Right lobe of liver (tissue), 6 donors: ENCODE measurements around the gene KCNT1. TPM values are rescaled to one million over a fixed set of nuclear protein-coding genes. Genes with fewer than 3 reads are reported as not detected.

Experiments
- ATAC-seq, 4 donors: fragments of 200-7000 bp; cut with Tn5 transposase; one replicate each; pipeline ENCODE4 v1.9.1; 2020; ENCODE audit warnings: mild to moderate bottlenecking in 4 of 4, moderate library complexity in 4 of 4
- DNase-seq, 3 donors: peaks; one replicate each; pipeline ENCODE4 v3.0.0-alpha.2; 2020
- H3K27ac ChIP-seq, 3 donors: fragments of 200-600 bp; one replicate each; pipeline ENCODE4 v1.8.0; 2022
- H3K27me3 ChIP-seq, 2 donors: fragments of 200-600 bp; one replicate each; pipeline ENCODE4 v1.8.0; 2022
- H3K36me3 ChIP-seq, 4 donors: fragments of 200-600 bp; sonication (generic) in 1 of 4; one replicate each; pipeline versions ENCODE4 v1.5.1 to v1.8.0; 2017 to 2022; ENCODE audit warnings: control low read depth in 1 of 4
- H3K4me1 ChIP-seq, 4 donors: fragments of 200-600 bp; sonication (generic) in 1 of 4; one replicate each; pipeline versions ENCODE4 v1.5.1 to v1.8.0; 2017 to 2022; ENCODE audit warnings: control low read depth in 1 of 4
- H3K4me3 ChIP-seq, 3 donors: fragments of 200-600 bp; one replicate each; pipeline ENCODE4 v1.8.0; 2022
- H3K9me3 ChIP-seq, 4 donors: fragments of 200-600 bp; sonication (generic) in 1 of 4; one replicate each; pipeline versions ENCODE4 v1.5.1 to v1.8.0; 2017 to 2022; ENCODE audit warnings: control low read depth in 1 of 4
- POLR2A ChIP-seq: fragments of 450-650 bp; IDR thresholded peaks from one replicate; pipeline ENCODE4 v1.6.1; 2017; ENCODE audit warnings: antibody characterized with exemption, mild to moderate bottlenecking
- WGBS: methylation state at CpG from one replicate; pipeline ENCODE4 v1.1.6; 2018; ENCODE audit warnings: low coverage, low lambda C conversion rate; ENCODE audit not compliant: insufficient coverage; ENCODE audit errors: missing lambda C conversion rate; 5-methylcytosine and 5-hydroxymethylcytosine counted together
- intact Hi-C, 2 donors: fragments of 100-400 bp; cut with DNase I; formaldehyde crosslinking; loops; one replicate each; pipeline versions ENCODE4 v1.11.2 to v1.14.1; 2022
- total RNA-seq, 6 experiments: library from RNA; depleted of rRNA in 2 of 6; stranded (reverse); fragments of >200 nt in 2 of 6; fragmentation: NEBNext Ultra II Directional in 3 of 6; extraction: Animal tissue kit (Norgen Biotek cat#: 25700) in 3 of 6; gene quantifications; one replicate each; pipeline versions ENCODE4 v1.1.0 to v1.2.4, GENCODE V29; 2016 to 2023
- TF ChIP-seq, protein P1 (sequence below), 4 donors: fragments of 200-600 bp in 3 of 4; fragments of 450-650 bp in 1 of 4; IDR thresholded peaks; one replicate each; pipeline versions ENCODE4 v1.5.1 to v1.8.0; 2016 to 2022; ENCODE audit warnings: antibody characterized with exemption in 4 of 4, mild to moderate bottlenecking in 2 of 4
- donor health status: DM: no; HTN: yes; CAD: no.
- donor health status: DM: no; HTN: no; CAD: no.
- donor health status: DM: no; HTN: no; CAD: no.
- donor health status: DM: no; HTN: yes; CAD: no.
- donor health status: DM: no; HTN: yes; CAD: no.

Gene KCNT1
- total RNA-seq, 6 experiments from 2014 or later = not detected

DNA sequence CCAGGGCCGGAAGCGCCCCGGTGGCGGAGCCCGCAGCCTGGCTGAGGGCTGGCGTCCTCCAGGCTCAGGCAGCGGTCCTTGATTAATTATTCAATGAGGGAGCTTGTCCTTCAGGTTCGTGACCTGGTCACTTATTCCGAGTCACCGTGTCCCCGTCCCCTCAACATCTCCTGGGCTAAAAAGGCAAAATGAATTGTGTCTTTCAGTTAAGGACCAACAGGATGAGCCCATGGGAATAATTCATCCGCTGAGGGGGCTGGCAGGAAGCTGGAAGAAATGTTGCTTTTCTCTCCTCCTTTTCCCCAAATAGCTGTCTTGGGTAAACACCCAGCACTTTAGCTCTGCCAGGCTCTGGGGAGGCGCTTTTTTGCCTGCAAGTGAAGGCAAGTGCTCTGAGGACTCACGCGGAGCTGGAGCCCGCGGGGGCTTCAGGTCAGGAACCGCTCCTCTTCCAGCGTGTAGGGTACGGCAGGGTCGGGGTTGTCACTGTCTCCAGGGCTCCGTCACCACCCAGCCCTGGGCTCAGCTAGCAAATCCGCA, 13.1 kb downstream of the KCNT1 start:
- H3K27ac ChIP-seq = no peak overlapping the region
- no peak for TF ChIP-seq POLR2A
- TF ChIP-seq, protein P1, sequence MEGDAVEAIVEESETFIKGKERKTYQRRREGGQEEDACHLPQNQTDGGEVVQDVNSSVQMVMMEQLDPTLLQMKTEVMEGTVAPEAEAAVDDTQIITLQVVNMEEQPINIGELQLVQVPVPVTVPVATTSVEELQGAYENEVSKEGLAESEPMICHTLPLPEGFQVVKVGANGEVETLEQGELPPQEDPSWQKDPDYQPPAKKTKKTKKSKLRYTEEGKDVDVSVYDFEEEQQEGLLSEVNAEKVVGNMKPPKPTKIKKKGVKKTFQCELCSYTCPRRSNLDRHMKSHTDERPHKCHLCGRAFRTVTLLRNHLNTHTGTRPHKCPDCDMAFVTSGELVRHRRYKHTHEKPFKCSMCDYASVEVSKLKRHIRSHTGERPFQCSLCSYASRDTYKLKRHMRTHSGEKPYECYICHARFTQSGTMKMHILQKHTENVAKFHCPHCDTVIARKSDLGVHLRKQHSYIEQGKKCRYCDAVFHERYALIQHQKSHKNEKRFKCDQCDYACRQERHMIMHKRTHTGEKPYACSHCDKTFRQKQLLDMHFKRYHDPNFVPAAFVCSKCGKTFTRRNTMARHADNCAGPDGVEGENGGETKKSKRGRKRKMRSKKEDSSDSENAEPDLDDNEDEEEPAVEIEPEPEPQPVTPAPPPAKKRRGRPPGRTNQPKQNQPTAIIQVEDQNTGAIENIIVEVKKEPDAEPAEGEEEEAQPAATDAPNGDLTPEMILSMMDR (IDR thresholded peaks at IDR 0.05) = no peak
- no peaks in the 10 kb centered on the region for H3K27me3 ChIP-seq
- no peaks in the 10 kb centered on the region for H3K4me1 ChIP-seq
- no peaks in the 10 kb centered on the region for H3K9me3 ChIP-seq
- DNase-seq (no peak), ATAC-seq (no peak)
- H3K4me3 ChIP-seq = no peak overlapping the region
- WGBS = 26% methylated on average over 14 of the region's 23 CpGs
- intact Hi-C loops = no loop called here
- H3K36me3 ChIP-seq = no peaks in the 10 kb centered on the region

- no peaks in the 10 kb centered on the region for H3K36me3 ChIP-seq
- H3K9me3 ChIP-seq = no peaks in the 10 kb centered on the region
- DNase-seq (no peak), ATAC-seq (no peak)
- intact Hi-C loops = no loop called here
- H3K4me1 ChIP-seq = no peaks in the 10 kb centered on the region
- TF ChIP-seq POLR2A = no peak
- TF ChIP-seq, protein P1 (IDR thresholded peaks at IDR 0.05) = no peak
- H3K27ac ChIP-seq = no peak overlapping the region
- WGBS = 68% methylated on average over 6 of the region's 11 CpGs
- H3K4me3 ChIP-seq = no peak overlapping the region
- H3K27me3 ChIP-seq = no peaks in the 10 kb centered on the region
Observed at GRCh38 chr9:135716045-135716444, 14.1 kb downstream of the KCNT1 start.

DNA sequence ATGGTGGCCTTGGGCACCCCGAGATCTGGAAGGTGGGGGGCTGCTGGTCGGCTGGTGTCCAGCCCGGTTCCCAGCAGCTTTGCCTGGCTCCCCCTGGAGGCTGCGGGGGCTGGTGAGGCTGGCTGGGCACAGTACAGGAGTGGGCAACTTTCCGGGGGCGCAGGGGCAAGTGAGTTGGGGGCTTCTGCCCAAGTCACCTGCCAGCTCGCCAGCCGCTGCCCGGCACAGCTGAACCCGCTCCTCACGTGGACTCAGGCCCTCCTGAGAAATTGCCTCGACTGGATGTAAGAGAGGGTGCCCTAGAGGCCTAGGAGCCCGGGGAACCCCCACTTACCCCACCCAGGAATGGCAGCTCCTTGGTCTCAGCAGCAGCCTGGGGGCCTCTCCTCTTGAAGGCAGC, 15.4 kb downstream of the KCNT1 start:
- Histone ChIP-seq H3K9me3 (no peaks in the 10 kb centered on the region), H3K27me3 (no peaks in the 10 kb centered on the region), H3K4me3 (no peak overlapping the region), H3K27ac (no peak overlapping the region), H3K36me3 (no peaks in the 10 kb centered on the region), H3K4me1 (no peaks in the 10 kb centered on the region)
- intact Hi-C loops = no loop called here
- TF ChIP-seq, protein P1 (IDR thresholded peaks at IDR 0.05) = no peak
- TF ChIP-seq POLR2A = no peak
- ATAC-seq (no peak), DNase-seq (no peak)
- no CpG with 5 or more reads among the region's 13 CpGs for WGBS

- WGBS = no CpG with 5 or more reads among the region's 15 CpGs
- DNase-seq = no peak
- TF ChIP-seq, protein P1 (IDR thresholded peaks at IDR 0.05) = no peak
- no peak for TF ChIP-seq POLR2A
- ATAC-seq = peak in 2 of 4 donors; percentile 3 to 22
- Histone ChIP-seq H3K4me3 (no peak overlapping the region), H3K9me3 (no peaks in the 10 kb centered on the region), H3K27ac (no peak overlapping the region), H3K4me1 (no peaks in the 10 kb centered on the region), H3K27me3 (no peaks in the 10 kb centered on the region), H3K36me3 (no peaks in the 10 kb centered on the region)
- intact Hi-C loops = no loop called here
Observed at GRCh38 chr9:135718616-135719015, 16.6 kb downstream of the KCNT1 start.

GRCh38 chr9:135719472-135719871, 17.5 kb downstream of the KCNT1 start:
- H3K27me3 ChIP-seq = no peaks in the 10 kb centered on the region
- H3K27ac ChIP-seq = no peak overlapping the region
- TF ChIP-seq, protein P1 (IDR thresholded peaks at IDR 0.05) = no peak
- no peak for TF ChIP-seq POLR2A
- ATAC-seq (no peak), DNase-seq (no peak)
- no peak overlapping the region for H3K4me3 ChIP-seq
- no peaks in the 10 kb centered on the region for H3K9me3 ChIP-seq
- 60% methylated on average over 1 of the region's 9 CpGs for WGBS
- H3K36me3 ChIP-seq = no peaks in the 10 kb centered on the region
- H3K4me1 ChIP-seq = no peaks in the 10 kb centered on the region
- intact Hi-C loops = no loop called here
